GM12874 (cell line): ENCODE measurements around the gene METTL18.

Source experiments
- TF ChIP-seq, protein P1 (sequence below): IDR thresholded peaks from 2 replicates; pipeline ENCODE4 v1.5.1; 2011; ENCODE audit warnings: low read depth, mild to moderate bottlenecking, control low read depth, low read length, moderate library complexity; ENCODE audit not compliant: insufficient read depth

METTL18 gene

DNA sequence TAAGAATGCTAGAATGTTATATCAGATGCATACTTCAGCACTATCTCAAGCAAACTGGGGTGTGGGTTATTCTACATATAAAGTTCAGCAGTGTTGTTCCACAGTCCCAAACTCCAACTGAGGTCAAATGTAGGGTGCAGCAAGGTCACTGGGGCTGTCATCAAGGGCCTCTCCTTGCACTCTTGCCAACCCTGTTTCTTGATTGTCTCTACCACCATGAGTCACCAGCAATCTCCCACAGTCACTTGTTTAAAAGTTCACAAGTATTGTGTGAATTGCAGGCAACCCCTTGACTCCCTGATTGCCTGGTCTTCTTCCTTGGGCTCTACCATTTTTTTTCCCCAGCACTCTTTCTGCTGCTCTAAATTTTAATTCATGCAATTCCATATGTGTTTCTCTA lies 10.6 kb downstream of the METTL18 start:
- TF ChIP-seq, protein P1, sequence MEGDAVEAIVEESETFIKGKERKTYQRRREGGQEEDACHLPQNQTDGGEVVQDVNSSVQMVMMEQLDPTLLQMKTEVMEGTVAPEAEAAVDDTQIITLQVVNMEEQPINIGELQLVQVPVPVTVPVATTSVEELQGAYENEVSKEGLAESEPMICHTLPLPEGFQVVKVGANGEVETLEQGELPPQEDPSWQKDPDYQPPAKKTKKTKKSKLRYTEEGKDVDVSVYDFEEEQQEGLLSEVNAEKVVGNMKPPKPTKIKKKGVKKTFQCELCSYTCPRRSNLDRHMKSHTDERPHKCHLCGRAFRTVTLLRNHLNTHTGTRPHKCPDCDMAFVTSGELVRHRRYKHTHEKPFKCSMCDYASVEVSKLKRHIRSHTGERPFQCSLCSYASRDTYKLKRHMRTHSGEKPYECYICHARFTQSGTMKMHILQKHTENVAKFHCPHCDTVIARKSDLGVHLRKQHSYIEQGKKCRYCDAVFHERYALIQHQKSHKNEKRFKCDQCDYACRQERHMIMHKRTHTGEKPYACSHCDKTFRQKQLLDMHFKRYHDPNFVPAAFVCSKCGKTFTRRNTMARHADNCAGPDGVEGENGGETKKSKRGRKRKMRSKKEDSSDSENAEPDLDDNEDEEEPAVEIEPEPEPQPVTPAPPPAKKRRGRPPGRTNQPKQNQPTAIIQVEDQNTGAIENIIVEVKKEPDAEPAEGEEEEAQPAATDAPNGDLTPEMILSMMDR = no peak

DNA sequence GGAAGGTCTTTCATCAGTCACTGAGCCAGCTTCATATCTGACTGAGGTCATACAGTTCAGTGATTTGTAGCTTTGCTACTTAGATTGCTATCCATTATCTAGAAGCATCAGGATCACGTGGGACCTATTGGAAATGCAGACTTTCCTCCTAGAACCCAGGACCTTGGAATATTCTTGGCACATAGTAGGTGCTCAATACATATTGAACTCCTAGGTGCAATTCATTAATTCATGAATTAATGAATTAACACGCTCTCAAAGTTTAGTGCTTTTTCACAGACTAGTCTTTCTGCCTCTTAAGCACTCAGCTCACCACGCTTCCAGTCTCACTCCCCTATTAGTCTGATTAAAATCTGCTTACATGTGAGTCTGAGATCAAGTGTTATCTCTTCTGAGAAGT lies 12.1 kb downstream of the METTL18 start:
- TF ChIP-seq, protein P1 = no peak

DNA sequence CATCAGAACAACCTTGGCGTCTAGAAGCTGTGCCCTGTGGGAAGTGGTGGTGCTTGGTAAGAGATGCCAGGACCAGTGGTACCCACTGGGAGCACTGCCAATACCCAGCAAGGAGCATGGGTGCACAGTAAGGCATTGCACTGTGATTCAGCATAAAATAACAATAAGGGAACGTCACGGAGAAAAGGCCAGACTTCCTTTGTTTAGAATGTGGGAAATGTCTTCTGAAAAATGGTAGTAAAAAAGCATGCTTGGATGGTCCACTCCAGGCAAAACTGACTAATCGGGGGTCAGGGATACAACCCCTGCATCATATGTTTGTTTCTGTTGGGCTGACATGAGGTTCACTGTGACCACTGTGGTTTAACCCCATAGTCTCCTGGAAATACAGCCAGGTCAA lies 14.7 kb downstream of the METTL18 start:
- TF ChIP-seq, protein P1 = no peak

DNA sequence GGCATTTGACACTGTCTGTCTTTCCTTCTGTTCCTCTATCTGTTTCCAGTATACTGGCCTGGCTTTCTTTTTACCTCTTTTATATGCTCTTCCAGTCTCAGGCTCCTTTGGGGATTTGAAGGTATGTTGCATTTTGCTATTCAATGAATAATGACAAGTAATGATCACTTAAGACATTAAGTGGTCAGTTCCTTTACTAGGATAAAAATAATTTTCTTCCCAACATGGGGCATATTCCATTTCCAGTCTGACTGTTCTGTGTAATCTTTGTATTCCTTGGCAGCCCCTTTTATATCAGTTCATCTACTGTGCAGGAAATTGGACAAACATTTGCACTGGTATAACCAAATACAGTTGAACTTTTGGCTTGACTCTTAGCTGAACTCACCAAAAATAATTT lies 15.6 kb downstream of the METTL18 start:
- TF ChIP-seq, protein P1 = no peak

DNA sequence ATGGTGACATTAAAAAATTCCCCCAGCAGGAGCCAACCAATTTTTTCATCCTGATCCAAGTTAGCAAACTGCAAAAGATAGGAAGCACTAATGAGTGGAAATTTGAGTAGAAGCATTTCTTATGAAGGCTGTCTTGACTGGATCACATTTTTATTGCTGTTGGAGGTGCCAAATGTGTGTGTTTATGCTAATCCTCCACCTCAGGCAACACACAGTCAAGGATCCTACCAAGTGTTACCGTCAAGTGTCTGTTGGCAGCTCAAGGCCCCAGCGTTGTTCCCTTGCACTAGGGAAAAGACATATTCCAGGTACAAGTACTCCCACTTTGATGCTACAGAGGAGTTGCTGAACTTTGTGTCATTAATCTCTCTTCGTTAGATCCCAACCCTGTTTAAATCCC lies 18.3 kb downstream of the METTL18 start:
- TF ChIP-seq, protein P1 = no peak

DNA sequence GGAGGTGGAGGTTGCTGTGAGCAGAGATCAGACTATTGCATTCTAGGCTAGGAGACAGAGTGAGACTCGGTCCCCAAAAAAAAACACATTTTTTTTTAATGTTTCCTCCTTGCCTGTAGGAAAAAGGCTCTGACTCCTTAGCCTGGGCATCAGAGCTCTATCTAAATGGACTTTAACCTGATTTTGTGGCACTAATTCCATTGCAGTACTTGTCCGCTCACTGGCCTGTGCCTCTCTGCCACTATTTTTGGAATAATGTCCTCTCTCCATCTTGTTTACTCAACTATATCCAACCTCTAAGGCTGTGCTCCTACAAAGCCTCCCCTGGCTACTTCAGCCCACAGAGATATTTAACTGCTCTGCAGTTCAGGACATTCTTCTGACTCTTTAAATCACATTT lies 26.5 kb downstream of the METTL18 start:
- TF ChIP-seq, protein P1 = no peak

DNA sequence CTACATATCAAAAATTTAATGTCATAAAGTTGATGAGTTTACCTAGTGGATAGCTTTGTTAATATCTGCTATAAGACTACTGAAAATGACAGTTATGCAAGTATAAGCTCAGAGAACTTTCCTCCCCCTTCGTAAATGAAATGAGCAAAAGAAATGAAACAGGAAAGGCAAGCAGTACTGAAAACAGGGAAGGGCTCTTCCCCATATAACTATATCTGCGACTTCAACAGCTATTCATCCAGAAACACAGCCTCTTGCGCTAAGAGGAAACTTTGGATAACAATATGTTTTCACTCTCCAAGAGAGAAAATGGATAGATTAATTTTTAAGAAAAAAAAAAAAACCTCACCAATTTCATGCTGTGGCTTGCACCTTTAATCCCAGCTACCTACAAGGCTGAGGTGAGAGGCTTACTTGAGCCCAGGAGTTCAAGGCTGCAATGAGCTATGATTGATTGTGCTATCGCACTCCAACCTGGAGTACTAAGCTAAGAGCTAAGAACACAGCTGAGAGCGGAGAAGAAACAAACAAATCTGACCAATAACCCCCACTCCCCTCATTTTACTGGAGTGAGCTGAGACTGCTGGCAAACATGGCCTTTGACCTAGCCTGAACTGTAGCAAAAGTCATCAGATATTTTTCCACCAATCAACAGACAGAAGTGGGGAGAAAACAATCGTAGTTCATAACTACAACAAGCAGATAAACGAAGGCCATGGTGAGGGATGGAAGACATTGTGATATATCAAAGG lies 29.0 kb downstream of the METTL18 start:
- TF ChIP-seq, protein P1 = no peak

DNA sequence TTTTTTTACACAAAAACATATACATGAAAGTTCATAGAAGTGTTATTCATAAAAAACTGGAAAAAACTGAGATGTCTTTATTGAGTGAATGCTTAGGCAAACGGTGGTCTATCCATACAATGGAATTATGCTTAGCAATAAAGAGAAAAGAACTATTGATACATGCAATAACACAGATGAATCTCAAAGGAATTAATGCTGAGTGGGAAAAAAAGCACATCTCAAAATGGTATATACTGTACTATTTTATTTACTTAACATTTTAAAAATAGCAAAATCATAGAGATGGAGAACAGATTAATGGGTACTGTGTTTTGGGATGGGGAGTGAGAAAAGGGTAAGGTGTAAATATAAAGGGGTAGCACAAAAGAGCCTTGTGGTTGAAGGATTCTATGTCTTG lies 29.8 kb downstream of the METTL18 start:
- TF ChIP-seq, protein P1 = no peak
